Smooth muscle cell (in vitro differentiated cells): ENCODE results near the gene AMFR. TPM values are rescaled to one million over a fixed set of nuclear protein-coding genes. Genes with fewer than 3 reads are reported as not detected.
A peak's percentile ranks its signal among the peaks of the same experiment; 100 is the strongest.

Experiments
- DNase-seq: peaks from one replicate; lab custom pipeline; 2025; ENCODE audit not compliant: unreplicated experiment; lab: John Stamatoyannopoulos, UW
- H2AFZ ChIP-seq: fragments of 200-600 bp; sonication (generic); 2 replicates; pipeline ENCODE4 v1.6.0; 2016; ENCODE audit warnings: antibody characterized with exemption, low read depth, mild to moderate bottlenecking
- H3F3A ChIP-seq: fragments of 200-600 bp; sonication (generic); 2 replicates; pipeline ENCODE4 v1.6.0; 2017; ENCODE audit warnings: antibody characterized with exemption, low read depth
- H3K27ac ChIP-seq: fragments of 200-600 bp; sonication (generic); 2 replicates; pipeline ENCODE4 v1.5.1; 2016; ENCODE audit warnings: low read depth, mild to moderate bottlenecking
- H3K27me3 ChIP-seq: fragments of 200-600 bp; sonication (generic); 2 replicates; pipeline ENCODE4 v1.6.1; 2016; ENCODE audit warnings: low read depth, mild to moderate bottlenecking
- H3K36me3 ChIP-seq: fragments of 200-600 bp; sonication (generic); 2 replicates; pipeline ENCODE4 v1.5.1; 2016; ENCODE audit warnings: low read depth
- H3K4me1 ChIP-seq: fragments of 200-600 bp; sonication (generic); 2 replicates; pipeline ENCODE4 v1.5.1; 2016; ENCODE audit warnings: low read depth
- H3K4me2 ChIP-seq: fragments of 200-600 bp; sonication (generic); 2 replicates; pipeline ENCODE4 v1.6.0; 2016; ENCODE audit warnings: mild to moderate bottlenecking
- H3K4me3 ChIP-seq: fragments of 200-600 bp; sonication (generic); 2 replicates; pipeline ENCODE4 v1.5.1; 2016; ENCODE audit warnings: mild to moderate bottlenecking
- H3K79me2 ChIP-seq: fragments of 200-600 bp; sonication (generic); 2 replicates; pipeline ENCODE4 v1.6.0; 2016; ENCODE audit warnings: low read depth, mild to moderate bottlenecking
- H3K9ac ChIP-seq: fragments of 200-600 bp; sonication (generic); 2 replicates; pipeline ENCODE4 v1.6.0; 2016; ENCODE audit warnings: low read depth
- H3K9me3 ChIP-seq: fragments of 200-600 bp; sonication (generic); replicated peaks from 2 replicates; pipeline ENCODE4 v1.5.1; 2016; ENCODE audit warnings: low read depth
- H4K20me1 ChIP-seq: fragments of 200-600 bp; sonication (generic); 2 replicates; pipeline ENCODE4 v1.6.0; 2016; ENCODE audit warnings: low read depth
- WGBS: methylation state at CpG from one replicate; pipeline ENCODE4 v1.1.7; 2016; ENCODE audit warnings: low lambda C conversion rate; 5-methylcytosine and 5-hydroxymethylcytosine counted together
- polyA plus RNA-seq: library from polyadenylated mRNA; unstranded; fragments of >200 nt; fragmentation: Nextera tagmentation; extraction: Ambion mirVana; gene quantifications from 2 replicates; pipeline ENCODE4 v1.2.1, GENCODE V29; 2016
- total RNA-seq: library from RNA; depleted of rRNA; stranded (reverse); fragments of >200 nt; gene quantifications from 2 replicates; pipeline ENCODE4 v1.2.3, GENCODE V29; 2014
- TF ChIP-seq, protein P1 (sequence below): fragments of 200-600 bp; sonication (generic); IDR thresholded peaks from 2 replicates; pipeline ENCODE4 v1.5.1; 2017; ENCODE audit warnings: borderline replicate concordance, mild to moderate bottlenecking, antibody characterized with exemption; ENCODE audit not compliant: insufficient read depth, poor library complexity, severe bottlenecking

AMFR gene
- total RNA-seq (60.6 and 76.6 TPM in 2 replicates), polyA plus RNA-seq (45.2 and 49.1 TPM in 2 replicates)

DNA sequence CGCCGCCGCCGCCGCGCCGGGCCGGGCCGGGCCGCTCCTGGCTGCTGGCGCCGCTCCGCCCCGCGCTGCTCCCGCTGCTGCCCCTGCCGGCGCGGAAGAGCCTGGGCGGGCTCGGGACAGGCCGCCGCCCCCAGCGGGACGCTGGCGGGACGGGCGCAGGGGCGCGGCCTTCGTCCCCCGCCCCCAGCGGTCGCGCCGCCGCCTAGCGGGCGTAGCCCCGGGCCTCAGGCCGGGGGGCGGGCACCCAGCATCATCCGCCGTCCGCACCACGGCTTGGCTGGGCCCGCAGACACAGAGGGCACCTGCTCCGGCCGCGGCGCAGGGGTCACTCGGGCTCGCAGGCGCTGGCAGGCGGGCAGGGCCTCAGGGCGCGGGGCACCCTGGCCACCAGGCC, at the start of gene AMFR:
TSS of gene AMFR (minus strand) at position 107 of the 394 bp plus-strand sequence. CDS start 218 bp downstream, outside the sequence.
- H3K79me2 ChIP-seq: peaks cover 41% of the 10 kb centered on the region
- no peaks in the 10 kb centered on the region for H3K27me3 ChIP-seq
- H3K9me3 ChIP-seq: no peaks in the 10 kb centered on the region
- H3K36me3 ChIP-seq: peaks cover 4% of the 10 kb centered on the region
- peaks cover 31% of the 10 kb centered on the region for H3F3A ChIP-seq
- WGBS: 3% methylated on average over 38 of the region's 57 CpGs
- peak within 1 kb of the TSS; percentile 93 for H3K4me3 ChIP-seq
- H3K27ac ChIP-seq: peak within 1 kb of the TSS; percentile 21
- peak within 1 kb of the TSS; percentile 96 for H3K4me2 ChIP-seq
- DNase-seq: no peak
- peak within 1 kb of the TSS; percentile 76 for H3K9ac ChIP-seq
- peaks cover 19% of the 10 kb centered on the region for H3K4me1 ChIP-seq
- TF ChIP-seq, protein P1, sequence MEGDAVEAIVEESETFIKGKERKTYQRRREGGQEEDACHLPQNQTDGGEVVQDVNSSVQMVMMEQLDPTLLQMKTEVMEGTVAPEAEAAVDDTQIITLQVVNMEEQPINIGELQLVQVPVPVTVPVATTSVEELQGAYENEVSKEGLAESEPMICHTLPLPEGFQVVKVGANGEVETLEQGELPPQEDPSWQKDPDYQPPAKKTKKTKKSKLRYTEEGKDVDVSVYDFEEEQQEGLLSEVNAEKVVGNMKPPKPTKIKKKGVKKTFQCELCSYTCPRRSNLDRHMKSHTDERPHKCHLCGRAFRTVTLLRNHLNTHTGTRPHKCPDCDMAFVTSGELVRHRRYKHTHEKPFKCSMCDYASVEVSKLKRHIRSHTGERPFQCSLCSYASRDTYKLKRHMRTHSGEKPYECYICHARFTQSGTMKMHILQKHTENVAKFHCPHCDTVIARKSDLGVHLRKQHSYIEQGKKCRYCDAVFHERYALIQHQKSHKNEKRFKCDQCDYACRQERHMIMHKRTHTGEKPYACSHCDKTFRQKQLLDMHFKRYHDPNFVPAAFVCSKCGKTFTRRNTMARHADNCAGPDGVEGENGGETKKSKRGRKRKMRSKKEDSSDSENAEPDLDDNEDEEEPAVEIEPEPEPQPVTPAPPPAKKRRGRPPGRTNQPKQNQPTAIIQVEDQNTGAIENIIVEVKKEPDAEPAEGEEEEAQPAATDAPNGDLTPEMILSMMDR: peak; percentile 37
- H4K20me1 ChIP-seq: peaks cover 51% of the 10 kb centered on the region
- H2AFZ ChIP-seq: peak within 1 kb of the TSS; percentile 70

GRCh38 chr16:56470666-56471065, 45.3 kb upstream of the AMFR start:
- peaks cover 46% of the 10 kb centered on the region for H3K36me3 ChIP-seq
- whole genome bisulfite sequencing: 97% methylated on average over 1 of the region's 1 CpG
- TF ChIP-seq, protein P1: no peak

GRCh38 chr16:56470232-56470631, 44.9 kb upstream of the AMFR start:
- no peak for DNase-seq
- WGBS: 74% methylated on average over 3 of the region's 3 CpGs
- H3K9ac ChIP-seq: no peak overlapping the region
- TF ChIP-seq, protein P1: no peak
- no peak overlapping the region for H2AFZ ChIP-seq
- peaks cover 48% of the 10 kb centered on the region for H3K36me3 ChIP-seq
- H3K4me2 ChIP-seq: no peak overlapping the region
- no peaks in the 10 kb centered on the region for H3F3A ChIP-seq
- H4K20me1 ChIP-seq: no peaks in the 10 kb centered on the region
- H3K4me3 ChIP-seq: no peak overlapping the region
- H3K9me3 ChIP-seq: no peaks in the 10 kb centered on the region
- H3K27ac ChIP-seq: peak overlapping the region; percentile 58
- H3K79me2 ChIP-seq: no peaks in the 10 kb centered on the region
- no peaks in the 10 kb centered on the region for H3K27me3 ChIP-seq
- no peaks in the 10 kb centered on the region for H3K4me1 ChIP-seq

More at GRCh38 chr16:56470666-56471065, 45.3 kb upstream of the AMFR start:
- Histone ChIP-seq H4K20me1 (no peaks in the 10 kb centered on the region), H3K4me1 (no peaks in the 10 kb centered on the region), H3K4me3 (no peak overlapping the region), H2AFZ (no peak overlapping the region), H3K27ac (peak overlapping the region; percentile 58), H3K9ac (no peak overlapping the region), H3K9me3 (no peaks in the 10 kb centered on the region), H3K79me2 (no peaks in the 10 kb centered on the region), H3K4me2 (no peak overlapping the region), H3F3A (peaks cover under 1% of the 10 kb centered on the region), H3K27me3 (no peaks in the 10 kb centered on the region)
- no peak for DNase-seq

DNA sequence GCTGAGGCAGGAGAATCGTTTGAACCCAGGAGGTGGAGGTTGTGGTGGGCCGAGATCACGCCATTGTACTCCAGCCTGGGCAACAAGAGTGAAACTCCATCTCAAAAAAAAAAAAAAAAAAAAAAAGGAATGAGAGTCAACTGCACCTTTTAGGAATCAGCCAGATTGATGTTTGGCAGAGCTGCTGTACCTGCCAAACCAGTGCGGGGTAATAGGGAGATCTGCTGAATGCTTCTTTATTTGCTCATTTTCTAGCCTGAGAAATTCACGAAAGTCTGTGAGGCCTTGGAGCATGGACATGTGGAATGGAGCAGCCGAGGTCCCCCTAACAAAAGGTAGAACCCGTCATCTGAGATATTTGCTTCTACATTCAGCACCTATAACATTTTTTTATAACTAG, 44.4 kb upstream of the AMFR start:
- H3K36me3 ChIP-seq: peaks cover 48% of the 10 kb centered on the region
- no peak overlapping the region for H3K4me2 ChIP-seq
- H3K4me3 ChIP-seq: no peak overlapping the region
- no peak overlapping the region for H2AFZ ChIP-seq
- peak overlapping the region; percentile 58 for H3K27ac ChIP-seq
- no peak for DNase-seq
- H3K9me3 ChIP-seq: no peaks in the 10 kb centered on the region
- H3K9ac ChIP-seq: no peak overlapping the region
- TF ChIP-seq, protein P1: no peak
- H3K79me2 ChIP-seq: no peaks in the 10 kb centered on the region
- WGBS: 91% methylated on average over 7 of the region's 7 CpGs
- H3K27me3 ChIP-seq: no peaks in the 10 kb centered on the region
- H4K20me1 ChIP-seq: no peaks in the 10 kb centered on the region
- no peaks in the 10 kb centered on the region for H3F3A ChIP-seq
- H3K4me1 ChIP-seq: no peaks in the 10 kb centered on the region
